Tibial artery (tissue), 4 donors: ENCODE data around the gene CYP24A1.

Experiments used
- DNase-seq, 2 donors: peaks; one replicate each; pipeline ENCODE4 v3.0.0-alpha.2; 2019
- H3K27ac ChIP-seq, 2 donors: fragments of 200-600 bp; sonication (generic) in 1 of 2; 1 replicate in 1 of 2; 2 replicates in 1 of 2; pipeline ENCODE4 v1.5.1; 2018 to 2019; ENCODE audit warnings: mild to moderate bottlenecking in 1 of 2
- H3K27me3 ChIP-seq, 2 donors: fragments of 200-600 bp; sonication (generic) in 1 of 2; one replicate each; pipeline versions ENCODE4 v1.5.1 to v1.6.0; 2016 to 2019
- H3K36me3 ChIP-seq, 3 donors: fragments of 200-600 bp; sonication (generic) in 2 of 3; one replicate each; pipeline ENCODE4 v1.5.1; 2016 to 2019; ENCODE audit warnings: mild to moderate bottlenecking in 2 of 3
- H3K4me1 ChIP-seq, 4 donors: fragments of 200-600 bp; sonication (generic) in 2 of 4; 1 replicate in 3 of 4; 2 replicates in 1 of 4; pipeline ENCODE4 v1.5.1; 2016 to 2019
- H3K4me3 ChIP-seq, 2 donors: fragments of 200-600 bp; sonication (generic) in 1 of 2; 1 replicate in 1 of 2; 2 replicates in 1 of 2; pipeline ENCODE4 v1.5.1; 2018 to 2019; ENCODE audit warnings: mild to moderate bottlenecking in 2 of 2
- H3K9me3 ChIP-seq, 3 donors: fragments of 200-600 bp; sonication (generic) in 1 of 3; one replicate each; pipeline ENCODE4 v1.5.1; 2016 to 2019
- CTCF ChIP-seq, 2 experiments: fragments of 200-600 bp in 1 of 2; fragments of 450-650 bp in 1 of 2; IDR thresholded peaks; one replicate each; pipeline ENCODE4 v1.5.1; 2017 to 2019; ENCODE audit warnings: antibody characterized with exemption in 2 of 2, mild to moderate bottlenecking in 1 of 2, moderate library complexity in 1 of 2
- intact Hi-C: fragments of 100-400 bp; cut with DNase I; formaldehyde crosslinking; loops from one replicate; pipeline ENCODE4 v1.15.0; 2023; ENCODE audit warnings: low total_unique reads

Gene CYP24A1

GRCh38 chr20:54156981-54157835 is 16.6 kb downstream of the CYP24A1 start:
- Histone ChIP-seq H3K27ac (no peak overlapping the region), H3K27me3 (peaks cover 0 to 4% of the 10 kb centered on the region in 2 donors), H3K4me3 (no peak overlapping the region), H3K9me3 (no peaks in the 10 kb centered on the region), H3K4me1 (no peaks in the 10 kb centered on the region), H3K36me3 (no peaks in the 10 kb centered on the region)
- intact Hi-C loops = no loop called here
- DNase-seq = no peak
- TF ChIP-seq CTCF (IDR thresholded peaks at IDR 0.05) = no peak

GRCh38 chr20:54156522-54156921 is 17.3 kb downstream of the CYP24A1 start:
- Histone ChIP-seq H3K36me3 (no peaks in the 10 kb centered on the region), H3K4me1 (no peaks in the 10 kb centered on the region), H3K27me3 (peaks cover 0 to 4% of the 10 kb centered on the region in 2 donors), H3K27ac (no peak overlapping the region), H3K9me3 (no peaks in the 10 kb centered on the region), H3K4me3 (no peak overlapping the region)
- intact Hi-C loops = no loop called here
- TF ChIP-seq CTCF (IDR thresholded peaks at IDR 0.05) = no peak
- DNase-seq = no peak

- intact Hi-C loops = no loop called here
- no peak for DNase-seq
- Histone ChIP-seq H3K4me3 (no peak overlapping the region), H3K4me1 (no peaks in the 10 kb centered on the region), H3K36me3 (no peaks in the 10 kb centered on the region), H3K9me3 (no peaks in the 10 kb centered on the region), H3K27me3 (peaks cover 0 to 3% of the 10 kb centered on the region in 2 donors), H3K27ac (no peak overlapping the region)
- no peak for TF ChIP-seq CTCF (IDR thresholded peaks at IDR 0.05)
Observed at GRCh38 chr20:54155736-54156317, 18.0 kb downstream of the CYP24A1 start.

- Histone ChIP-seq H3K4me1 (no peaks in the 10 kb centered on the region), H3K9me3 (no peaks in the 10 kb centered on the region), H3K4me3 (no peak overlapping the region), H3K27ac (no peak overlapping the region), H3K27me3 (no peaks in the 10 kb centered on the region), H3K36me3 (no peaks in the 10 kb centered on the region)
- intact Hi-C loops = no loop called here
- no peak for TF ChIP-seq CTCF (IDR thresholded peaks at IDR 0.05)
- DNase-seq = no peak
Observed at GRCh38 chr20:54154439-54154838, 19.3 kb downstream of the CYP24A1 start.

- no peaks in the 10 kb centered on the region for H3K36me3 ChIP-seq
- no peaks in the 10 kb centered on the region for H3K4me1 ChIP-seq
- no peak overlapping the region for H3K27ac ChIP-seq
- H3K27me3 ChIP-seq = no peaks in the 10 kb centered on the region
- intact Hi-C loops = no loop called here
- H3K9me3 ChIP-seq = no peaks in the 10 kb centered on the region
- DNase-seq = no peak
- no peak for TF ChIP-seq CTCF (IDR thresholded peaks at IDR 0.05)
- no peak overlapping the region for H3K4me3 ChIP-seq
Observed at GRCh38 chr20:54153847-54154246, 19.9 kb downstream of the CYP24A1 start.
